A673 (cell line): ENCODE data around the gene GABRR2. TPM values are rescaled to one million over a fixed set of nuclear protein-coding genes. Genes with fewer than 3 reads are reported as not detected.

Experiments used
- BruUV-seq: library from RNA; stranded (reverse); fragments of 400-500 nt; replicated peaks from 2 replicates; lab custom pipeline; 2021; lab: Mats Ljungman, UMichigan
- CTCF ChIA-PET: fragments of 300-600 bp; sonication (Branson Sonifier 250); formaldehyde crosslinking; loops from one replicate; lab custom pipeline; 2022; ENCODE audit warnings: antibody characterized with exemption; lab: Charles Lee
- POLR2A ChIA-PET: fragments of 300-600 bp; sonication (Branson Sonifier 250); formaldehyde crosslinking; loops from one replicate; lab custom pipeline; 2022; ENCODE audit warnings: antibody characterized with exemption; ENCODE audit not compliant: low non-redundant PET; lab: Charles Lee
- DNase-seq: peaks from one replicate; pipeline ENCODE4 v3.0.0-alpha.2; 2015; ENCODE audit warnings: low spot score
- H3K27ac ChIP-seq: fragments of 200-600 bp; sonication (generic); 2 replicates; pipeline ENCODE4 v1.5.1; 2016; ENCODE audit warnings: mixed run types, low read depth, mild to moderate bottlenecking, mixed read lengths, antibody characterized with exemption, low read length; ENCODE audit not compliant: poor library complexity, severe bottlenecking
- H3K27me3 ChIP-seq: fragments of 200-600 bp; sonication (generic); replicated peaks from 2 replicates; pipeline ENCODE4 v1.6.1; 2017; ENCODE audit warnings: mixed run types, low read depth, mild to moderate bottlenecking, mixed read lengths, antibody characterized with exemption, low read length; ENCODE audit not compliant: insufficient read depth, poor library complexity
- H3K36me3 ChIP-seq: fragments of 200-600 bp; sonication (generic); 2 replicates; pipeline ENCODE4 v1.6.1; 2016; ENCODE audit warnings: mixed run types, mild to moderate bottlenecking, mixed read lengths, antibody characterized with exemption, low read length; ENCODE audit not compliant: insufficient read depth, poor library complexity, severe bottlenecking
- H3K4me1 ChIP-seq: fragments of 200-600 bp; sonication (generic); 2 replicates; pipeline ENCODE4 v1.6.1; 2017; ENCODE audit warnings: mixed run types, mild to moderate bottlenecking, mixed read lengths, antibody characterized with exemption, low read length; ENCODE audit not compliant: insufficient read depth, poor library complexity, severe bottlenecking
- H3K4me3 ChIP-seq: fragments of 200-600 bp; sonication (generic); 2 replicates; pipeline ENCODE4 v1.5.1; 2016; ENCODE audit warnings: low read depth, mixed run types, mild to moderate bottlenecking, mixed read lengths, low read length; ENCODE audit not compliant: poor library complexity, severe bottlenecking
- H3K9me3 ChIP-seq: fragments of 200-600 bp; sonication (generic); 2 replicates; pipeline ENCODE4 v1.6.1; 2016; ENCODE audit warnings: mixed run types, low read depth, mild to moderate bottlenecking, mixed read lengths, antibody characterized with exemption, low read length; ENCODE audit not compliant: poor library complexity, severe bottlenecking
- EZH2 ChIP-seq: fragments of 200-600 bp; sonication (generic); IDR thresholded peaks from 2 replicates; pipeline ENCODE4 v1.6.1; 2017; ENCODE audit warnings: borderline replicate concordance, low read depth, mild to moderate bottlenecking, mixed read lengths, antibody characterized with exemption, low read length; ENCODE audit not compliant: poor library complexity, severe bottlenecking
- intact Hi-C: fragments of 100-400 bp; cut with micrococcal nuclease; formaldehyde crosslinking; loops from one replicate; pipeline ENCODE4 v1.10.0; 2022; ENCODE audit not compliant: unreplicated experiment
- total RNA-seq: library from RNA; stranded (reverse); gene quantifications from 2 replicates; pipeline ENCODE4 v1.2.3, GENCODE V29; 2021
- TF ChIP-seq, protein P1 (sequence below): fragments of 300-800, 200-600 bp; sonication (generic); conservative IDR thresholded peaks from 2 replicates; pipeline ENCODE4 v1.5.1; 2017; ENCODE audit warnings: low read depth, mild to moderate bottlenecking, antibody characterized with exemption, low read length, moderate library complexity, mixed read lengths

The GABRR2 gene
- total RNA-seq, 1 experiment from 2014 or later = 0.67 TPM

GRCh38 chr6:89346433-89346832 is 31.3 kb upstream of the GABRR2 start:
- ChIA-PET POLR2A (no interaction called here), CTCF (no interaction called here)
- Histone ChIP-seq H3K4me3 (no peak overlapping the region), H3K27me3 (no peaks in the 10 kb centered on the region), H3K36me3 (peaks cover 6% of the 10 kb centered on the region), H3K4me1 (peaks cover 18% of the 10 kb centered on the region), H3K9me3 (no peaks in the 10 kb centered on the region), H3K27ac (no peak overlapping the region)
- TF ChIP-seq, protein P1, sequence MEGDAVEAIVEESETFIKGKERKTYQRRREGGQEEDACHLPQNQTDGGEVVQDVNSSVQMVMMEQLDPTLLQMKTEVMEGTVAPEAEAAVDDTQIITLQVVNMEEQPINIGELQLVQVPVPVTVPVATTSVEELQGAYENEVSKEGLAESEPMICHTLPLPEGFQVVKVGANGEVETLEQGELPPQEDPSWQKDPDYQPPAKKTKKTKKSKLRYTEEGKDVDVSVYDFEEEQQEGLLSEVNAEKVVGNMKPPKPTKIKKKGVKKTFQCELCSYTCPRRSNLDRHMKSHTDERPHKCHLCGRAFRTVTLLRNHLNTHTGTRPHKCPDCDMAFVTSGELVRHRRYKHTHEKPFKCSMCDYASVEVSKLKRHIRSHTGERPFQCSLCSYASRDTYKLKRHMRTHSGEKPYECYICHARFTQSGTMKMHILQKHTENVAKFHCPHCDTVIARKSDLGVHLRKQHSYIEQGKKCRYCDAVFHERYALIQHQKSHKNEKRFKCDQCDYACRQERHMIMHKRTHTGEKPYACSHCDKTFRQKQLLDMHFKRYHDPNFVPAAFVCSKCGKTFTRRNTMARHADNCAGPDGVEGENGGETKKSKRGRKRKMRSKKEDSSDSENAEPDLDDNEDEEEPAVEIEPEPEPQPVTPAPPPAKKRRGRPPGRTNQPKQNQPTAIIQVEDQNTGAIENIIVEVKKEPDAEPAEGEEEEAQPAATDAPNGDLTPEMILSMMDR = no peak
- no peak for TF ChIP-seq EZH2
- no peak for DNase-seq
- no TSS peak for BruUV-seq
- intact Hi-C loops = no loop called here

DNA sequence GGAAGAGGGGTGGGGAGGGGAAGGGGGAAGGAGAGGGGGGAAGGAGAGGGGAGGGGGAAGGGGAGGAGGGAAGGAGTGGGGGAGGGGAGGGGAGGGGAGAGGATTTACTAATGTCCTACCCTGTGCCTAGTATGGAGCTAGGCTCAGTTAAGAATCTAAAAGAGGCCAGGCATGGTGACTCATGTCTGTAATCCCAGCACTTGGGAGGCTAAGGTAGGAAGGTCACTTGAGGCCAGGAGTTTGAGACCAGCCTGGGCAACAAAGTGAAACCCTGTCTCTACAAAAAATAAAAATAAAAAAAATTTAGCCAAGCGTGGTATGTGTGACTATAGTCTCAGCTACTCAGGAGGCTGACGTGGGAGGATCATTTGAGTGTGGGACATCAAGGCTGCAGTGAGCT is 24.5 kb upstream of the GABRR2 start:
- Histone ChIP-seq H3K9me3 (no peaks in the 10 kb centered on the region), H3K4me3 (no peak overlapping the region), H3K36me3 (peaks cover 40% of the 10 kb centered on the region), H3K27ac (no peak overlapping the region), H3K27me3 (no peaks in the 10 kb centered on the region), H3K4me1 (no peaks in the 10 kb centered on the region)
- DNase-seq = no peak
- ChIA-PET POLR2A (no interaction called here), CTCF (no interaction called here)
- intact Hi-C loops = no loop called here
- BruUV-seq = no TSS peak
- no peak for TF ChIP-seq EZH2
- TF ChIP-seq, protein P1 = no peak

DNA sequence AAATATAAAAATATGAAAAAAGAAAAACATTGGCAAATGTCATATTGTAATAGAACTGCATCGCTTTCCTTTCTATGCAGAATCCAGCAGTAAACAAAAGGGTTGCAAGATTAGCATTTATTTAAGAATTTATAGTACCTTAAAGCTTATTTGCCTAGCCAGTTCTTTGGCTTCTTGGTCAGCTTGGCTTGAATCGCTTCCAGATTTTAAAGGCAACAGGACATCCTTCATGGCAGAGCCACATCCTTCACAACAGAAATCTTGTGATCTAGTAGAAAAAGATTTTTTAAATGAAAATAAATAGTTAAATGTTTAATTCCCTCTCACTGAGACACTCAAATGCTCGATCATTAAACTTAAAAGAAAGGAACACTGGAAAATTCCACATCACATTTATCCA is 20.1 kb upstream of the GABRR2 start:
- Histone ChIP-seq H3K36me3 (peaks cover 49% of the 10 kb centered on the region), H3K4me1 (no peaks in the 10 kb centered on the region), H3K9me3 (no peaks in the 10 kb centered on the region), H3K4me3 (no peak overlapping the region), H3K27me3 (no peaks in the 10 kb centered on the region), H3K27ac (no peak overlapping the region)
- CTCF ChIA-PET = no interaction called here
- BruUV-seq = no TSS peak
- POLR2A ChIA-PET = no interaction called here
- DNase-seq = no peak
- TF ChIP-seq, protein P1 = no peak
- no peak for TF ChIP-seq EZH2
- intact Hi-C loops = no loop called here
